AG10803 (cell line): Measurements from ENCODE around the gene SORT1.
A peak's percentile ranks its signal among the peaks of the same experiment; 100 is the strongest.
"Not testable (repeated sequence)": the region's sequence is repeated elsewhere in the genome, so short reads cannot be mapped to it uniquely, and the experiment has no call there.

ENCODE experiments used
- DNase-seq: peaks from one replicate; pipeline ENCODE4 v3.0.0; 2010; ENCODE audit warnings: low read depth
- H3K4me3 ChIP-seq: 2 replicates; pipeline ENCODE4 v1.5.1; 2011; ENCODE audit warnings: mild to moderate bottlenecking, low read length, control low read depth
- TF ChIP-seq, protein P1 (sequence below): conservative IDR thresholded peaks from 2 replicates; pipeline ENCODE4 v1.5.1; 2011; ENCODE audit warnings: mild to moderate bottlenecking, low read length, control low read depth, inconsistent platforms

The SORT1 gene

GRCh38 chr1:109396871-109397580 is 692 bp downstream of the SORT1 start:
- TF ChIP-seq, protein P1, sequence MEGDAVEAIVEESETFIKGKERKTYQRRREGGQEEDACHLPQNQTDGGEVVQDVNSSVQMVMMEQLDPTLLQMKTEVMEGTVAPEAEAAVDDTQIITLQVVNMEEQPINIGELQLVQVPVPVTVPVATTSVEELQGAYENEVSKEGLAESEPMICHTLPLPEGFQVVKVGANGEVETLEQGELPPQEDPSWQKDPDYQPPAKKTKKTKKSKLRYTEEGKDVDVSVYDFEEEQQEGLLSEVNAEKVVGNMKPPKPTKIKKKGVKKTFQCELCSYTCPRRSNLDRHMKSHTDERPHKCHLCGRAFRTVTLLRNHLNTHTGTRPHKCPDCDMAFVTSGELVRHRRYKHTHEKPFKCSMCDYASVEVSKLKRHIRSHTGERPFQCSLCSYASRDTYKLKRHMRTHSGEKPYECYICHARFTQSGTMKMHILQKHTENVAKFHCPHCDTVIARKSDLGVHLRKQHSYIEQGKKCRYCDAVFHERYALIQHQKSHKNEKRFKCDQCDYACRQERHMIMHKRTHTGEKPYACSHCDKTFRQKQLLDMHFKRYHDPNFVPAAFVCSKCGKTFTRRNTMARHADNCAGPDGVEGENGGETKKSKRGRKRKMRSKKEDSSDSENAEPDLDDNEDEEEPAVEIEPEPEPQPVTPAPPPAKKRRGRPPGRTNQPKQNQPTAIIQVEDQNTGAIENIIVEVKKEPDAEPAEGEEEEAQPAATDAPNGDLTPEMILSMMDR = no peak
- H3K4me3 ChIP-seq = peak overlapping the region; percentile 62
- no peak for DNase-seq

GRCh38 chr1:109396513-109396839 is 1.2 kb downstream of the SORT1 start:
- H3K4me3 ChIP-seq = peak overlapping the region; percentile 62
- TF ChIP-seq, protein P1 = no peak
- no peak for DNase-seq

- peak; percentile 78 for DNase-seq
- peak overlapping the region; percentile 12 for H3K4me3 ChIP-seq
Measured at GRCh38 chr1:109395602-109396512, 1.9 kb downstream of the SORT1 start.

GRCh38 chr1:109395282-109395599 is 2.5 kb downstream of the SORT1 start:
- DNase-seq = not testable (repeated sequence)

More at GRCh38 chr1:109395602-109396512, 1.9 kb downstream of the SORT1 start:
- TF ChIP-seq, protein P1 = no peak

GRCh38 chr1:109394591-109395281 is 3.0 kb downstream of the SORT1 start:
- H3K4me3 ChIP-seq = no peak overlapping the region
- TF ChIP-seq, protein P1 = no peak

More at GRCh38 chr1:109395282-109395599, 2.5 kb downstream of the SORT1 start:
- not testable (repeated sequence) for H3K4me3 ChIP-seq

GRCh38 chr1:109393617-109394233 is 4.0 kb downstream of the SORT1 start:
- DNase-seq = no peak
- TF ChIP-seq, protein P1 = no peak
- H3K4me3 ChIP-seq = no peak overlapping the region

More at GRCh38 chr1:109394591-109395281, 3.0 kb downstream of the SORT1 start:
- DNase-seq = no peak
